MM.1S (cell line): ENCODE results near the gene GALNTL6.

Experiments
- DNase-seq: peaks from one replicate; pipeline ENCODE4 v3.0.0-alpha.2; 2015
- H2AFZ ChIP-seq: fragments of 300-600 bp; sonication (generic); 2 replicates; pipeline ENCODE4 v1.6.0; 2016; ENCODE audit warnings: antibody characterized with exemption, low read length
- H3F3A ChIP-seq: fragments of 300-600 bp; sonication (generic); 2 replicates; pipeline ENCODE4 v1.6.1; 2016; ENCODE audit warnings: mild to moderate bottlenecking, antibody characterized with exemption, low read length, moderate library complexity, mixed read lengths; ENCODE audit not compliant: insufficient read depth
- H3K27ac ChIP-seq: fragments of 300-600 bp; sonication (generic); 2 replicates; pipeline ENCODE4 v1.5.1; 2016; ENCODE audit warnings: mild to moderate bottlenecking, low read length
- H3K27me3 ChIP-seq: fragments of 300-600 bp; sonication (generic); replicated peaks from 2 replicates; pipeline ENCODE4 v1.6.0; 2016; ENCODE audit warnings: low read length; ENCODE audit not compliant: insufficient read depth
- H3K36me3 ChIP-seq: fragments of 300-600 bp; sonication (generic); replicated peaks from 2 replicates; pipeline ENCODE4 v1.6.1; 2016; ENCODE audit warnings: mild to moderate bottlenecking, low read length, mixed read lengths; ENCODE audit not compliant: insufficient read depth
- H3K4me1 ChIP-seq: fragments of 300-600 bp; sonication (generic); 2 replicates; pipeline ENCODE4 v1.6.1; 2016; ENCODE audit warnings: low read length, mixed read lengths
- H3K4me2 ChIP-seq: fragments of 300-600 bp; sonication (generic); 2 replicates; pipeline ENCODE4 v1.6.0; 2016; ENCODE audit warnings: low read depth, low read length
- H3K4me3 ChIP-seq: fragments of 300-600 bp; sonication (generic); 2 replicates; pipeline ENCODE4 v1.5.1; 2016; ENCODE audit warnings: low read length, mixed read lengths
- H3K79me2 ChIP-seq: fragments of 300-600 bp; sonication (generic); 2 replicates; pipeline ENCODE4 v1.6.1; 2016; ENCODE audit warnings: mixed run types, low read length, mixed read lengths
- H3K9ac ChIP-seq: fragments of 300-600 bp; sonication (generic); 2 replicates; pipeline ENCODE4 v1.6.1; 2016; ENCODE audit warnings: low read length, mixed read lengths
- H3K9me2 ChIP-seq: fragments of 300-600 bp; sonication (generic); replicated peaks from 2 replicates; pipeline ENCODE4 v1.6.1; 2016; ENCODE audit warnings: mild to moderate bottlenecking, low read length, mixed read lengths; ENCODE audit not compliant: insufficient read depth
- H3K9me3 ChIP-seq: fragments of 300-600 bp; sonication (generic); replicated peaks from 2 replicates; pipeline ENCODE4 v1.6.1; 2016; ENCODE audit warnings: mild to moderate bottlenecking, low read length, mixed read lengths; ENCODE audit not compliant: insufficient read depth
- H4K20me1 ChIP-seq: fragments of 300-600 bp; sonication (generic); 2 replicates; pipeline ENCODE4 v1.6.1; 2016; ENCODE audit warnings: mild to moderate bottlenecking, low read length, moderate library complexity, mixed read lengths; ENCODE audit not compliant: insufficient read depth
- EZH2 ChIP-seq: fragments of 300-600 bp; sonication (generic); optimal IDR thresholded peaks from 2 replicates; pipeline ENCODE3; 2017; ENCODE audit warnings: low read depth, mild to moderate bottlenecking, antibody characterized with exemption, low read length, mixed read lengths
- EZH2phosphoT487 ChIP-seq: fragments of 300-600 bp; sonication (generic); IDR thresholded peaks from 2 replicates; pipeline ENCODE4 v1.6.1; 2018; ENCODE audit warnings: antibody characterized with exemption, low read length
- TF ChIP-seq, protein P1 (sequence below): fragments of 300-600 bp; sonication (generic); IDR thresholded peaks from 2 replicates; pipeline ENCODE4 v1.5.1; 2016; ENCODE audit warnings: antibody characterized with exemption, low read length, mixed read lengths

GALNTL6 gene

DNA sequence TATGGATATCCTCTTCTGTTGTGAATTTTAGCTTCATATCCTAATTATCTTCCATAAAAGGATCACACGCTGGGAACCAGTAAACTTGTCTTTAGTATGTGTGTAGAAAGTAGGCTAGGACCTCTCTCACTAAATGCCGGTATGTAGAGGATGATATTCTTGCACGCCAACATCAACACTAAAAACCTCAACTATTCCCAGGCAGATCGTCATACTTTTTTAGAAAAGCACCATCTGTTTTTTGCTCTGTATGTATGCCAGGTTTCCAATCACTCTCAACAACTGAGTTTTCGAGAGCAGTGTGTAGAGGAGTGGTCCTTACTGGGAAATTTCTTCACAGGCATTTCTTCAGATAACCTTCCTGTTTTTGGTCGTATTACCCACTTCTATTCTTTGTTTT, 283.6 kb downstream of the GALNTL6 start:
- no peak for DNase-seq
- H3K4me2 ChIP-seq, result no peak overlapping the region

DNA sequence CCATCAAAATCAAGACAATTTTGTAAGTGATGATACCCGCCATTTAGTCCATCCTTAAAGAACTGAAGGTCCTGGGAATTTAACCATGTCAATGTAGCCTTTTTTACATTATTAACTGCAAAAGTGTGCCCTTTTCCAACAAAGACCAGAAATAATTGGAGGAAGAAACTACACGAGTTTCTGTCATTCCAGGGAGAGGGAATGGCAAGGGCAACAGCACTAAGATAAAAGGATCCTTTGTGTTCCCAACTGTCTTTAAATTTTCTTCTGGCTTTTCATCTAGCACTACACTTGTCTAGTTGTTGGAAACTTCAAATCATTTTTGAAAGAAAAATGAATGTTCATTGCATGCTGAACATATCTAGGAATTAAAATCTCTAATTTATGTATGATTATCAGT, 286.2 kb downstream of the GALNTL6 start:
- H3K36me3 ChIP-seq, result no peaks in the 10 kb centered on the region
- H3K79me2 ChIP-seq, result no peaks in the 10 kb centered on the region
- no peak overlapping the region for H3K4me3 ChIP-seq
- TF ChIP-seq EZH2, result no peak
- TF ChIP-seq, protein P1, sequence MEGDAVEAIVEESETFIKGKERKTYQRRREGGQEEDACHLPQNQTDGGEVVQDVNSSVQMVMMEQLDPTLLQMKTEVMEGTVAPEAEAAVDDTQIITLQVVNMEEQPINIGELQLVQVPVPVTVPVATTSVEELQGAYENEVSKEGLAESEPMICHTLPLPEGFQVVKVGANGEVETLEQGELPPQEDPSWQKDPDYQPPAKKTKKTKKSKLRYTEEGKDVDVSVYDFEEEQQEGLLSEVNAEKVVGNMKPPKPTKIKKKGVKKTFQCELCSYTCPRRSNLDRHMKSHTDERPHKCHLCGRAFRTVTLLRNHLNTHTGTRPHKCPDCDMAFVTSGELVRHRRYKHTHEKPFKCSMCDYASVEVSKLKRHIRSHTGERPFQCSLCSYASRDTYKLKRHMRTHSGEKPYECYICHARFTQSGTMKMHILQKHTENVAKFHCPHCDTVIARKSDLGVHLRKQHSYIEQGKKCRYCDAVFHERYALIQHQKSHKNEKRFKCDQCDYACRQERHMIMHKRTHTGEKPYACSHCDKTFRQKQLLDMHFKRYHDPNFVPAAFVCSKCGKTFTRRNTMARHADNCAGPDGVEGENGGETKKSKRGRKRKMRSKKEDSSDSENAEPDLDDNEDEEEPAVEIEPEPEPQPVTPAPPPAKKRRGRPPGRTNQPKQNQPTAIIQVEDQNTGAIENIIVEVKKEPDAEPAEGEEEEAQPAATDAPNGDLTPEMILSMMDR, result no peak
- no peak for TF ChIP-seq EZH2phosphoT487
- H3K27ac ChIP-seq, result no peak overlapping the region
- no peaks in the 10 kb centered on the region for H3K4me1 ChIP-seq
- H3K4me2 ChIP-seq, result no peak overlapping the region
- no peak for DNase-seq
- H4K20me1 ChIP-seq, result no peaks in the 10 kb centered on the region
- no peaks in the 10 kb centered on the region for H3F3A ChIP-seq
- no peak overlapping the region for H2AFZ ChIP-seq
- no peak overlapping the region for H3K9ac ChIP-seq
- H3K9me2 ChIP-seq, result no peaks in the 10 kb centered on the region
- no peaks in the 10 kb centered on the region for H3K9me3 ChIP-seq
- no peaks in the 10 kb centered on the region for H3K27me3 ChIP-seq

More for the DNA sequence above, 283.6 kb downstream of the GALNTL6 start:
- Histone ChIP-seq H4K20me1 (no peaks in the 10 kb centered on the region), H3K4me3 (no peak overlapping the region), H3K9me2 (no peaks in the 10 kb centered on the region), H2AFZ (no peak overlapping the region), H3K9me3 (no peaks in the 10 kb centered on the region), H3F3A (no peaks in the 10 kb centered on the region), H3K9ac (no peak overlapping the region), H3K27ac (no peak overlapping the region), H3K27me3 (no peaks in the 10 kb centered on the region), H3K36me3 (no peaks in the 10 kb centered on the region), H3K79me2 (no peaks in the 10 kb centered on the region), H3K4me1 (no peaks in the 10 kb centered on the region)
- no peak for TF ChIP-seq EZH2

DNA sequence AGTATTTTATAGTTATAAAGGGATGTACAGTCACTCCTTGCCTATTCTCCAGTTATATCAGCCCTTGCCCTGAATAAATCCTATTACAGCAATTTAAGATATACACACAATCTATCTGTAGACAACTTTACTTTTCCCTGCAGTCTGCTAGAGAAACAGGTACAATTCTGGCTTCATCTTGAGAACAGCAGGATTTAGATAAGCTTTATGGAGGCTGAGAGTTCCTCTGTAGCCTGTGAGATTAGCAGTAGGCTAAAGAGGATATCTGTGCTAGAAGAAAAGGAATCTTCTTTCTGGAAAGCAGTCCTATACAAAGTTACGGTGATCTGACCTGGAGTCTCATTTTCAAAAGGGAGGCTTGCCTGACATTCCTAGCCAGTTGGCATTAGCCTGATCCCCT, 290.3 kb downstream of the GALNTL6 start:
- Histone ChIP-seq H4K20me1 (no peaks in the 10 kb centered on the region), H3K79me2 (no peaks in the 10 kb centered on the region), H3K9me3 (no peaks in the 10 kb centered on the region), H3K4me3 (no peak overlapping the region), H2AFZ (no peak overlapping the region), H3K9ac (no peak overlapping the region), H3K36me3 (no peaks in the 10 kb centered on the region), H3K27me3 (no peaks in the 10 kb centered on the region), H3K4me2 (no peak overlapping the region), H3K9me2 (no peaks in the 10 kb centered on the region), H3K4me1 (no peaks in the 10 kb centered on the region), H3K27ac (no peak overlapping the region), H3F3A (no peaks in the 10 kb centered on the region)
- TF ChIP-seq EZH2 (no peak), EZH2phosphoT487 (no peak)
- TF ChIP-seq, protein P1, result no peak
- no peak for DNase-seq

DNA sequence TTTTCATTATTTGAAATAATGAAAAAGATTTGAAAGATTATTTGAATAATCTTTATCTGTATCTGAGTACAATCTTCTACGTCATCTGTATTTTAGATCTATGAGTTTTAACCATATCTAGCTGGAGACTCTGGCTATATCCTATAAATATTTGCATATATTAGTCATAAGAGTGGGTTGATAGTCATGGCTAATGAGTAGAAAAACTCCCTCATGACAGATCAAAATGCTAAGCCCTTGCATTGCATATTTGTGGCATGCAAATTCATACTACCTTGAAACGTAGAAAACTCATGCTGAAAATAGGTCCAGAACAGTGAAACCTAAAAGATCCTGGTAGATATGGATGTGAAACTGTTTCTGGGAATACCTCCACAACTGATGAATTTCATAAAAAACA, 291.3 kb downstream of the GALNTL6 start:
- Histone ChIP-seq H3K4me1 (no peaks in the 10 kb centered on the region), H3K9me3 (no peaks in the 10 kb centered on the region), H3K27me3 (no peaks in the 10 kb centered on the region), H3K4me3 (no peak overlapping the region), H2AFZ (no peak overlapping the region), H3K4me2 (no peak overlapping the region), H3K9ac (no peak overlapping the region), H3K36me3 (no peaks in the 10 kb centered on the region), H3K79me2 (no peaks in the 10 kb centered on the region), H4K20me1 (no peaks in the 10 kb centered on the region), H3K9me2 (no peaks in the 10 kb centered on the region), H3F3A (no peaks in the 10 kb centered on the region), H3K27ac (no peak overlapping the region)
- no peak for DNase-seq
- TF ChIP-seq, protein P1, result no peak
- TF ChIP-seq EZH2phosphoT487, result no peak
- TF ChIP-seq EZH2, result no peak
